Endodermal cell (in vitro differentiated cells): ENCODE measurements around the gene KCNJ12. TPM values are rescaled to one million over a fixed set of nuclear protein-coding genes. Genes with fewer than 3 reads are reported as not detected.

ENCODE experiments used
- DNase-seq: peaks from one replicate; pipeline ENCODE4 v3.0.0-alpha.2; 2017
- H3K27ac ChIP-seq: 2 replicates; pipeline ENCODE4 v1.5.1; 2013; ENCODE audit warnings: mild to moderate bottlenecking, low read depth, low read length, moderate library complexity
- H3K27me3 ChIP-seq: 2 replicates; pipeline ENCODE4 v1.6.1; 2013; ENCODE audit warnings: mild to moderate bottlenecking, low read length, moderate library complexity; ENCODE audit not compliant: insufficient read depth, control insufficient read depth, poor library complexity, severe bottlenecking
- H3K36me3 ChIP-seq: 2 replicates; pipeline ENCODE4 v1.7.0; 2013; ENCODE audit warnings: mild to moderate bottlenecking, low read length, moderate library complexity; ENCODE audit not compliant: control insufficient read depth, insufficient read depth
- H3K4me1 ChIP-seq: one replicate; pipeline ENCODE4 v1.7.0; 2013; ENCODE audit warnings: low read length; ENCODE audit not compliant: control insufficient read depth, insufficient read depth
- H3K4me3 ChIP-seq: 2 replicates; pipeline ENCODE4 v1.5.1; 2013; ENCODE audit warnings: mild to moderate bottlenecking, low read length, moderate library complexity
- H3K9ac ChIP-seq: 2 replicates; pipeline ENCODE4 v1.6.1; 2013; ENCODE audit warnings: mild to moderate bottlenecking, low read length, moderate library complexity; ENCODE audit not compliant: poor library complexity, severe bottlenecking; ENCODE audit errors: extremely low read depth
- H3K9me3 ChIP-seq: 2 replicates; pipeline ENCODE4 v1.6.1; 2013; ENCODE audit warnings: mild to moderate bottlenecking, low read length, moderate library complexity; ENCODE audit not compliant: control insufficient read depth
- H3K27ac Mint-ChIP-seq: 2 replicates; pipeline ENCODE4 v1.8.0; 2020; ENCODE audit warnings: mixed read lengths
- H3K27me3 Mint-ChIP-seq: 2 replicates; pipeline ENCODE4 v1.8.0; 2021; ENCODE audit warnings: mild to moderate bottlenecking, mixed read lengths; ENCODE audit not compliant: insufficient read depth
- H3K36me3 Mint-ChIP-seq: 2 replicates; pipeline ENCODE4 v1.8.0; 2020; ENCODE audit warnings: low read depth, mixed read lengths
- H3K4me1 Mint-ChIP-seq: 2 replicates; pipeline ENCODE4 v1.8.0; 2020; ENCODE audit warnings: mixed read lengths
- H3K4me3 Mint-ChIP-seq: 2 replicates; pipeline ENCODE4 v1.8.0; 2020; ENCODE audit warnings: mild to moderate bottlenecking, moderate library complexity, mixed read lengths
- H3K9me3 Mint-ChIP-seq: 2 replicates; pipeline ENCODE4 v1.8.0; 2020; ENCODE audit warnings: mild to moderate bottlenecking, mixed read lengths
- WGBS, 2 experiments: methylation state at CpG; one replicate each; pipeline versions ENCODE4 v1.1.5 to v1.1.7; 2013; ENCODE audit warnings: missing lambda C conversion rate in 2 of 2, mixed read lengths in 1 of 2; ENCODE audit not compliant: insufficient coverage in 1 of 2, insufficient read length in 1 of 2; 5-methylcytosine and 5-hydroxymethylcytosine counted together
- total RNA-seq, 2 donors: library from RNA; stranded (reverse); fragmentation: NEBNext Ultra II Directional in 1 of 2; extraction: Animal tissue kit (Norgen Biotek cat#: 25700) in 1 of 2; gene quantifications; 2 replicates in 1 of 2; 3 replicates in 1 of 2; pipeline ENCODE4 v1.2.1, GENCODE V29; 2021
- TF ChIP-seq, protein P1 (sequence below): fragments of 200-600 bp; sonication (generic); conservative IDR thresholded peaks from 2 replicates; pipeline ENCODE4 v1.5.0; 2021; ENCODE audit warnings: antibody characterized with exemption, mild to moderate bottlenecking

The KCNJ12 gene
- total RNA-seq, 2 donors from 2014 or later: 2.3 to 2.6 TPM

DNA sequence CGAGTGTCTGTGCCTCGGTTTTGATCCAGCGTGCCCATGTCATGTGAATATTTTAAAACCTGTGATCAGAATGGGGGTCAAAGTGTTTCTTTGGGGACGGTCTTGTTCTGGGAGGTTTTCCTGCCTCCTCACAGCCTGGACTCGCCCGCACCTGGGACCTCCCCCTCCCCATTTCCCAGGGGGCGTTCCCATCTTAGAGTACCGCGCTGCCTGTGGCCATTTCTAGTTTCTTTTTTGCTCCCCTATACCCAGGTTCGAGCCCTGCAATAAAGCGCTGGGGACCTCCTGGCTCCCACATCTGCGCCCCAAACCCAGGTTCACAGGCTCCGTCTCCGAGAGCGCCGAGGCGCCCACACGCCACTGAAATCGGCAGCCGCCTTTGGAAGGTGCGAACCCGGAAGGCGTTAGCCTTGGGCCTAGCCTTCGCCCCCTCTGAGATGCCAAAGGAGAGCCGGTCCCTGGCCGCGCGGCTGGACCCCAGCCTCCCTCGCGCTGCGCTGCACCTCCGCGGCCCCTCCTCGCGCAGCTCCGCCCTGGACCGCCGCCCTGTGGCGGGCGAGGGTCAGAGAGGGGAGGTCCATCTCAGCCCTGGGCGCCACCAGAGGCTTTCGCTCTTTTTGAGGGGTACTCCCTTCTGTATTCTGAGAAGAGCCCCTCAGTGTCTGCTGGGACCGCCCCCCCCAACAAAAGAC lies 1.7 kb downstream of the KCNJ12 start:
- Mint-ChIP-seq H3K4me3 (peak overlapping the region; percentile 58), H3K4me1 (peaks cover 13% of the 10 kb centered on the region), H3K9me3 (no peaks in the 10 kb centered on the region), H3K27me3 (peaks cover 50% of the 10 kb centered on the region), H3K27ac (no peak overlapping the region), H3K36me3 (no peaks in the 10 kb centered on the region)
- peak; percentile 86 for DNase-seq
- H3K27me3 ChIP-seq: peaks cover 24% of the 10 kb centered on the region
- TF ChIP-seq, protein P1, sequence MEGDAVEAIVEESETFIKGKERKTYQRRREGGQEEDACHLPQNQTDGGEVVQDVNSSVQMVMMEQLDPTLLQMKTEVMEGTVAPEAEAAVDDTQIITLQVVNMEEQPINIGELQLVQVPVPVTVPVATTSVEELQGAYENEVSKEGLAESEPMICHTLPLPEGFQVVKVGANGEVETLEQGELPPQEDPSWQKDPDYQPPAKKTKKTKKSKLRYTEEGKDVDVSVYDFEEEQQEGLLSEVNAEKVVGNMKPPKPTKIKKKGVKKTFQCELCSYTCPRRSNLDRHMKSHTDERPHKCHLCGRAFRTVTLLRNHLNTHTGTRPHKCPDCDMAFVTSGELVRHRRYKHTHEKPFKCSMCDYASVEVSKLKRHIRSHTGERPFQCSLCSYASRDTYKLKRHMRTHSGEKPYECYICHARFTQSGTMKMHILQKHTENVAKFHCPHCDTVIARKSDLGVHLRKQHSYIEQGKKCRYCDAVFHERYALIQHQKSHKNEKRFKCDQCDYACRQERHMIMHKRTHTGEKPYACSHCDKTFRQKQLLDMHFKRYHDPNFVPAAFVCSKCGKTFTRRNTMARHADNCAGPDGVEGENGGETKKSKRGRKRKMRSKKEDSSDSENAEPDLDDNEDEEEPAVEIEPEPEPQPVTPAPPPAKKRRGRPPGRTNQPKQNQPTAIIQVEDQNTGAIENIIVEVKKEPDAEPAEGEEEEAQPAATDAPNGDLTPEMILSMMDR: peak; percentile 61
- no peak overlapping the region for H3K9ac ChIP-seq
- no peak overlapping the region for H3K27ac ChIP-seq
- no peaks in the 10 kb centered on the region for H3K9me3 ChIP-seq
- no peaks in the 10 kb centered on the region for H3K36me3 ChIP-seq
- no peaks in the 10 kb centered on the region for H3K4me1 ChIP-seq
- WGBS, 2 experiments: 1 to 4% methylated on average over 15 to 43 of the region's 43 CpGs
- peak overlapping the region; percentile 83 for H3K4me3 ChIP-seq

GRCh38 chr17:21378553-21378952 lies 2.4 kb downstream of the KCNJ12 start:
- Mint-ChIP-seq H3K9me3 (no peaks in the 10 kb centered on the region), H3K36me3 (no peaks in the 10 kb centered on the region), H3K27me3 (peaks cover 44% of the 10 kb centered on the region), H3K27ac (no peak overlapping the region), H3K4me1 (peaks cover 9% of the 10 kb centered on the region), H3K4me3 (no peak overlapping the region)
- no peak overlapping the region for H3K4me3 ChIP-seq
- H3K27me3 ChIP-seq: peaks cover 24% of the 10 kb centered on the region
- no peaks in the 10 kb centered on the region for H3K4me1 ChIP-seq
- no peak overlapping the region for H3K9ac ChIP-seq
- no peak overlapping the region for H3K27ac ChIP-seq
- TF ChIP-seq, protein P1: no peak
- no peaks in the 10 kb centered on the region for H3K9me3 ChIP-seq
- no peaks in the 10 kb centered on the region for H3K36me3 ChIP-seq
- WGBS, 2 experiments: 58 to 60% methylated on average over 1 to 5 of the region's 5 CpGs
- no peak for DNase-seq

DNA sequence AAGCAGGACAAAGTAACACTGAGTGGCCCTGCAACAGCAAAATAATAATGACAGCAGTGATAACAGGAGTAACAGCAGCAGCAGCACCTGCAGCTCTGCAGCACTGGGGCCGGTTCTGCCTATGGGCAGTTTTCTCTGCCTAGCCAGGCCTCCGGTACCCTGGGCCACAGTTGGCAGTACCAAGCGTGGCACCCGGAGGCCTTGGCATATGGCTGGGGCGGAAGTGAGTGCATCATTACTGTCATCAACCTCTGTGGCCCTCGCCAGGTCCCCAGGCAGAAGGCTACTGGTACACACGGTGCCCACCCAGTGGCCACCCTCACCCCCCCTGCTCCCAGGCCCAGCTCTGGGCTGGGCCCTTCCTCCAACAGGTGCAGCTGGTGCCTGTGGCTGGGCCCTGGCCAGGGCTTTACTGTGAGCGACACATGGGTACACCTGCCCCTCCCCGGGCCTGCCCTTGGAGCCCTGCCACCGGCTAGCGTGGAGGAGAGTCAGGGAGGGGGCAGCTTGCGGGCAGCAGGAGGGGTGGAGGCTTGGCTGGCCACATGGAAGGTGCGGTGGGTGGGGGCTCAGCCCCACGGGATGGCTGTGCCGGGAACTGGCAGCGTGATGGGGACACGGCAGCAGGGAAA lies 3.0 kb downstream of the KCNJ12 start:
- Histone ChIP-seq H3K9ac (no peak overlapping the region), H3K27me3 (peaks cover 24% of the 10 kb centered on the region), H3K27ac (no peak overlapping the region), H3K4me1 (no peaks in the 10 kb centered on the region), H3K36me3 (no peaks in the 10 kb centered on the region), H3K4me3 (no peak overlapping the region), H3K9me3 (no peaks in the 10 kb centered on the region)
- no peak for DNase-seq
- Mint-ChIP-seq H3K9me3 (no peaks in the 10 kb centered on the region), H3K4me3 (no peak overlapping the region), H3K36me3 (no peaks in the 10 kb centered on the region), H3K4me1 (peaks cover 9% of the 10 kb centered on the region), H3K27ac (no peak overlapping the region), H3K27me3 (peaks cover 40% of the 10 kb centered on the region)
- TF ChIP-seq, protein P1: no peak
- 84 to 91% methylated on average over 7 to 17 of the region's 17 CpGs for WGBS, 2 experiments
